IMR-90 (cell line): ENCODE measurements around the gene FOLR2.

ENCODE experiments used
- CEBPB ChIP-seq: IDR thresholded peaks from 2 replicates; pipeline ENCODE4 v1.6.1; 2012; ENCODE audit warnings: low read depth, low read length, improper control_type of control experiment
- MAFK ChIP-seq: IDR thresholded peaks from 2 replicates; pipeline ENCODE4 v1.6.1; 2012; ENCODE audit warnings: low read depth, low read length, improper control_type of control experiment
- MXI1 ChIP-seq: IDR thresholded peaks from 2 replicates; pipeline ENCODE4 v1.6.1; 2012; ENCODE audit warnings: low read depth, mild to moderate bottlenecking, low read length, moderate library complexity, borderline replicate concordance
- NFE2L2 ChIP-seq: fragments of 150-350 bp; IDR thresholded peaks from 2 replicates; pipeline ENCODE4 v1.6.1; 2016; ENCODE audit warnings: low read depth, mild to moderate bottlenecking, low read length
- POLR2A ChIP-seq: IDR thresholded peaks from 2 replicates; pipeline ENCODE4 v1.6.1; 2012; ENCODE audit warnings: mild to moderate bottlenecking, low read depth, low read length
- RAD21 ChIP-seq: IDR thresholded peaks from 2 replicates; pipeline ENCODE4 v1.6.1; 2012; ENCODE audit warnings: low read length, improper control_type of control experiment
- RCOR1 ChIP-seq: IDR thresholded peaks from 2 replicates; pipeline ENCODE4 v1.6.1; 2012; ENCODE audit warnings: mild to moderate bottlenecking, low read length, improper control_type of control experiment; ENCODE audit not compliant: insufficient replicate concordance
- TF ChIP-seq, protein P1 (sequence below): fragments of 150-350 bp; IDR thresholded peaks from 2 replicates; pipeline ENCODE4 v1.6.1; 2017; ENCODE audit warnings: mild to moderate bottlenecking, antibody characterized with exemption, low read length, low read depth
- TF ChIP-seq, protein P2 (sequence below): conservative IDR thresholded peaks from 2 replicates; pipeline ENCODE4 v1.5.1; 2012; ENCODE audit warnings: mild to moderate bottlenecking, low read depth, low read length, improper control_type of control experiment
- TF ChIP-seq, protein P3 (sequence below): fragments of 150-350 bp; IDR thresholded peaks from 2 replicates; pipeline ENCODE4 v1.6.1; 2016; ENCODE audit warnings: low read depth, mild to moderate bottlenecking, low read length, moderate library complexity, borderline replicate concordance

DNA sequence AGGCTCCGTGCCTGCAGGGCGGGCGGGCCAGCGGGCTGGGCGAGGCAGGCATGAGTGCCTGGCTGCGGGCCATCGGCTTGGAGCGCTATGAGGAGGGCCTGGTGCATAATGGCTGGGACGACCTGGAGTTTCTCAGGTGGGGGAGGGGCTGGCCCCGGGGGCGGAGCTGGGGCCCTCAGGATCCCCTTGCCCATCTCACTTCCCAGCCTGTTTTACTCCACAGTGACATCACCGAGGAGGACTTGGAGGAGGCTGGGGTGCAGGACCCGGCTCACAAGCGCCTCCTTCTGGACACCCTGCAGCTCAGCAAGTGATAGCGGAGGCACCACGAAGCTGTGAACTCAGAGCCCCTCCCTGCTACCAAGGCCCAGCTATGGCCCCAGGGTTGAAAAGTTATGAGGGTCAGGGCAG lies 21.5 kb downstream of the FOLR2 start:
- TF ChIP-seq, protein P1, sequence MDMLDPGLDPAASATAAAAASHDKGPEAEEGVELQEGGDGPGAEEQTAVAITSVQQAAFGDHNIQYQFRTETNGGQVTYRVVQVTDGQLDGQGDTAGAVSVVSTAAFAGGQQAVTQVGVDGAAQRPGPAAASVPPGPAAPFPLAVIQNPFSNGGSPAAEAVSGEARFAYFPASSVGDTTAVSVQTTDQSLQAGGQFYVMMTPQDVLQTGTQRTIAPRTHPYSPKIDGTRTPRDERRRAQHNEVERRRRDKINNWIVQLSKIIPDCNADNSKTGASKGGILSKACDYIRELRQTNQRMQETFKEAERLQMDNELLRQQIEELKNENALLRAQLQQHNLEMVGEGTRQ: no peak
- no peak for TF ChIP-seq NFE2L2
- TF ChIP-seq, protein P2, sequence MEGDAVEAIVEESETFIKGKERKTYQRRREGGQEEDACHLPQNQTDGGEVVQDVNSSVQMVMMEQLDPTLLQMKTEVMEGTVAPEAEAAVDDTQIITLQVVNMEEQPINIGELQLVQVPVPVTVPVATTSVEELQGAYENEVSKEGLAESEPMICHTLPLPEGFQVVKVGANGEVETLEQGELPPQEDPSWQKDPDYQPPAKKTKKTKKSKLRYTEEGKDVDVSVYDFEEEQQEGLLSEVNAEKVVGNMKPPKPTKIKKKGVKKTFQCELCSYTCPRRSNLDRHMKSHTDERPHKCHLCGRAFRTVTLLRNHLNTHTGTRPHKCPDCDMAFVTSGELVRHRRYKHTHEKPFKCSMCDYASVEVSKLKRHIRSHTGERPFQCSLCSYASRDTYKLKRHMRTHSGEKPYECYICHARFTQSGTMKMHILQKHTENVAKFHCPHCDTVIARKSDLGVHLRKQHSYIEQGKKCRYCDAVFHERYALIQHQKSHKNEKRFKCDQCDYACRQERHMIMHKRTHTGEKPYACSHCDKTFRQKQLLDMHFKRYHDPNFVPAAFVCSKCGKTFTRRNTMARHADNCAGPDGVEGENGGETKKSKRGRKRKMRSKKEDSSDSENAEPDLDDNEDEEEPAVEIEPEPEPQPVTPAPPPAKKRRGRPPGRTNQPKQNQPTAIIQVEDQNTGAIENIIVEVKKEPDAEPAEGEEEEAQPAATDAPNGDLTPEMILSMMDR: peak; percentile 66
- TF ChIP-seq POLR2A: no peak
- no peak for TF ChIP-seq CEBPB
- no peak for TF ChIP-seq MAFK
- no peak for TF ChIP-seq RCOR1
- TF ChIP-seq RAD21: peak; percentile 71
- TF ChIP-seq MXI1: no peak
- TF ChIP-seq, protein P3, sequence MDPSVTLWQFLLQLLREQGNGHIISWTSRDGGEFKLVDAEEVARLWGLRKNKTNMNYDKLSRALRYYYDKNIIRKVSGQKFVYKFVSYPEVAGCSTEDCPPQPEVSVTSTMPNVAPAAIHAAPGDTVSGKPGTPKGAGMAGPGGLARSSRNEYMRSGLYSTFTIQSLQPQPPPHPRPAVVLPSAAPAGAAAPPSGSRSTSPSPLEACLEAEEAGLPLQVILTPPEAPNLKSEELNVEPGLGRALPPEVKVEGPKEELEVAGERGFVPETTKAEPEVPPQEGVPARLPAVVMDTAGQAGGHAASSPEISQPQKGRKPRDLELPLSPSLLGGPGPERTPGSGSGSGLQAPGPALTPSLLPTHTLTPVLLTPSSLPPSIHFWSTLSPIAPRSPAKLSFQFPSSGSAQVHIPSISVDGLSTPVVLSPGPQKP: no peak
